ENCODE results near the gene USP32. TPM values are rescaled to one million over a fixed set of nuclear protein-coding genes. Genes with fewer than 3 reads are reported as not detected.

Gene USP32
- total RNA-seq, 2 experiments from 2014 or later, result 31.7 to 34.0 TPM

- Mint-ChIP-seq H3K9me3 (no peaks in the 10 kb centered on the region), H3K4me3 (no peak overlapping the region), H3K27me3 (peaks cover 9% of the 10 kb centered on the region), H3K27ac (no peak overlapping the region), H3K36me3 (ENCODE audit: low read depth) (no peaks in the 10 kb centered on the region), H3K4me1 (peaks cover 18% of the 10 kb centered on the region)
- POLR2A ChIA-PET, result no interaction called here
- DNase-seq, result no peak
- CTCF ChIA-PET, result no interaction called here
These were observed 227.8 kb downstream of the USP32 start for GRCh38 chr17:60164164-60164563.

- no peaks in the 10 kb centered on the region for H3K36me3 Mint-ChIP-seq (ENCODE audit: low read depth)
- DNase-seq, result no peak
- no peak overlapping the region for H3K4me3 Mint-ChIP-seq
- ChIA-PET CTCF (no interaction called here), POLR2A (no interaction called here)
- no peak overlapping the region for H3K27ac Mint-ChIP-seq
- H3K27me3 Mint-ChIP-seq, result peaks cover 9% of the 10 kb centered on the region
- H3K4me1 Mint-ChIP-seq, result peaks cover 15% of the 10 kb centered on the region
- H3K9me3 Mint-ChIP-seq, result no peaks in the 10 kb centered on the region
These were observed 228.7 kb downstream of the USP32 start for GRCh38 chr17:60163108-60163784.

- DNase-seq, result no peak
- ChIA-PET POLR2A (no interaction called here), CTCF (interaction anchor here (0.6 kb wide), 1 partner anchor 30 kb away, joined by 3 read pairs; no protein-coding TSS in a partner anchor)
- H3K27ac Mint-ChIP-seq, result no peak overlapping the region
- no peaks in the 10 kb centered on the region for H3K9me3 Mint-ChIP-seq
- H3K27me3 Mint-ChIP-seq, result peaks cover 9% of the 10 kb centered on the region
- H3K4me3 Mint-ChIP-seq, result no peak overlapping the region
- peaks cover 12% of the 10 kb centered on the region for H3K4me1 Mint-ChIP-seq
- H3K36me3 Mint-ChIP-seq (ENCODE audit: low read depth), result no peaks in the 10 kb centered on the region
These were observed 230.2 kb downstream of the USP32 start for GRCh38 chr17:60161598-60162330.

- peaks cover 8% of the 10 kb centered on the region for H3K4me1 Mint-ChIP-seq
- H3K27ac Mint-ChIP-seq, result peak overlapping the region; percentile 31
- H3K27me3 Mint-ChIP-seq, result peaks cover 9% of the 10 kb centered on the region
- DNase-seq, result no peak
- CTCF ChIA-PET, result no interaction called here
- POLR2A ChIA-PET, result no interaction called here
- H3K36me3 Mint-ChIP-seq (ENCODE audit: low read depth), result no peaks in the 10 kb centered on the region
- H3K9me3 Mint-ChIP-seq, result no peaks in the 10 kb centered on the region
- H3K4me3 Mint-ChIP-seq, result no peak overlapping the region
These were observed 231.0 kb downstream of the USP32 start for GRCh38 chr17:60160829-60161501.

GRCh38 chr17:60159479-60159866 is 232.5 kb downstream of the USP32 start:
- Mint-ChIP-seq H3K27me3 (peaks cover 9% of the 10 kb centered on the region), H3K36me3 (ENCODE audit: low read depth) (no peaks in the 10 kb centered on the region), H3K27ac (no peak overlapping the region), H3K4me1 (peaks cover 2% of the 10 kb centered on the region), H3K4me3 (no peak overlapping the region), H3K9me3 (no peaks in the 10 kb centered on the region)
- no peak for DNase-seq
- POLR2A ChIA-PET, result no interaction called here
- CTCF ChIA-PET, result interaction anchor here (1.1 kb wide), 1 partner anchor 285 kb away, joined by 4 read pairs; no protein-coding TSS in a partner anchor

GRCh38 chr17:60158751-60159478 is 233.0 kb downstream of the USP32 start:
- no peak overlapping the region for H3K4me3 Mint-ChIP-seq
- no peaks in the 10 kb centered on the region for H3K9me3 Mint-ChIP-seq
- no peak overlapping the region for H3K27ac Mint-ChIP-seq
- ChIA-PET POLR2A (no interaction called here), CTCF (no interaction called here)
- H3K27me3 Mint-ChIP-seq, result peaks cover 9% of the 10 kb centered on the region
- H3K36me3 Mint-ChIP-seq (ENCODE audit: low read depth), result no peaks in the 10 kb centered on the region
- no peak for DNase-seq
- H3K4me1 Mint-ChIP-seq, result peaks cover 2% of the 10 kb centered on the region

- Mint-ChIP-seq H3K36me3 (ENCODE audit: low read depth) (no peaks in the 10 kb centered on the region), H3K4me3 (no peak overlapping the region), H3K27ac (no peak overlapping the region), H3K4me1 (peaks cover 2% of the 10 kb centered on the region), H3K9me3 (no peaks in the 10 kb centered on the region), H3K27me3 (peaks cover 16% of the 10 kb centered on the region)
- ChIA-PET POLR2A (no interaction called here), CTCF (no interaction called here)
- no peak for DNase-seq
These were observed 234.4 kb downstream of the USP32 start for GRCh38 chr17:60157487-60158040.

GRCh38 chr17:60156746-60157145 is 235.2 kb downstream of the USP32 start:
- peaks cover 2% of the 10 kb centered on the region for H3K4me1 Mint-ChIP-seq
- peaks cover 23% of the 10 kb centered on the region for H3K27me3 Mint-ChIP-seq
- POLR2A ChIA-PET, result no interaction called here
- no peak overlapping the region for H3K4me3 Mint-ChIP-seq
- no peaks in the 10 kb centered on the region for H3K9me3 Mint-ChIP-seq
- DNase-seq, result no peak
- no peak overlapping the region for H3K27ac Mint-ChIP-seq
- CTCF ChIA-PET, result interaction anchor here (1.2 kb wide), 1 partner anchor 17 kb away, joined by 3 read pairs; no protein-coding TSS in a partner anchor
- H3K36me3 Mint-ChIP-seq (ENCODE audit: low read depth), result no peaks in the 10 kb centered on the region

- Mint-ChIP-seq H3K27me3 (peaks cover 29% of the 10 kb centered on the region), H3K27ac (no peak overlapping the region), H3K9me3 (no peaks in the 10 kb centered on the region), H3K4me1 (peaks cover 7% of the 10 kb centered on the region), H3K36me3 (ENCODE audit: low read depth) (no peaks in the 10 kb centered on the region), H3K4me3 (no peak overlapping the region)
- DNase-seq, result no peak
- ChIA-PET CTCF (interaction anchor here (1.2 kb wide), 1 partner anchor 16 kb away, joined by 3 read pairs; no protein-coding TSS in a partner anchor), POLR2A (no interaction called here)
These were observed 236.1 kb downstream of the USP32 start for GRCh38 chr17:60155815-60156214.

- peaks cover 32% of the 10 kb centered on the region for H3K27me3 Mint-ChIP-seq
- ChIA-PET POLR2A (no interaction called here), CTCF (no interaction called here)
- H3K36me3 Mint-ChIP-seq (ENCODE audit: low read depth), result no peaks in the 10 kb centered on the region
- no peak overlapping the region for H3K4me3 Mint-ChIP-seq
- H3K4me1 Mint-ChIP-seq, result peaks cover 10% of the 10 kb centered on the region
- DNase-seq, result no peak
- H3K27ac Mint-ChIP-seq, result no peak overlapping the region
- H3K9me3 Mint-ChIP-seq, result no peaks in the 10 kb centered on the region
These were observed 236.5 kb downstream of the USP32 start for GRCh38 chr17:60155427-60155814.

- Mint-ChIP-seq H3K4me1 (peaks cover 10% of the 10 kb centered on the region), H3K27ac (no peak overlapping the region), H3K9me3 (no peaks in the 10 kb centered on the region), H3K4me3 (no peak overlapping the region), H3K36me3 (ENCODE audit: low read depth) (no peaks in the 10 kb centered on the region), H3K27me3 (peaks cover 31% of the 10 kb centered on the region)
- DNase-seq, result no peak
- POLR2A ChIA-PET, result no interaction called here
- CTCF ChIA-PET, result no interaction called here
These were observed 237.1 kb downstream of the USP32 start for GRCh38 chr17:60154616-60155426.

All from activated CD4-positive, alpha-beta T cell treated with anti-CD3 and anti-CD28 coated beads, Interleukin-2, amount 10 ng/mL, durations not matched to agents 7 days and 5 days (primary cell).